Jurkat, Clone E6-1 (cell line): ENCODE data around the gene ANKS1B.
"Not testable (repeated sequence)": the region's sequence is repeated elsewhere in the genome, so short reads cannot be mapped to it uniquely, and the experiment has no call there.

Source experiments
- DNase-seq: peaks from one replicate; pipeline ENCODE4 v3.0.0-alpha.2; 2011; ENCODE audit warnings: low read depth, low spot score
- H3K4me3 ChIP-seq: 2 replicates; pipeline ENCODE4 v1.5.1; 2011; ENCODE audit warnings: mild to moderate bottlenecking, low read length, control low read depth, moderate library complexity

ANKS1B gene

GRCh38 chr12:99783421-99783820, 201.3 kb downstream of the ANKS1B start:
- no peak for DNase-seq
- no peak overlapping the region for H3K4me3 ChIP-seq

DNA sequence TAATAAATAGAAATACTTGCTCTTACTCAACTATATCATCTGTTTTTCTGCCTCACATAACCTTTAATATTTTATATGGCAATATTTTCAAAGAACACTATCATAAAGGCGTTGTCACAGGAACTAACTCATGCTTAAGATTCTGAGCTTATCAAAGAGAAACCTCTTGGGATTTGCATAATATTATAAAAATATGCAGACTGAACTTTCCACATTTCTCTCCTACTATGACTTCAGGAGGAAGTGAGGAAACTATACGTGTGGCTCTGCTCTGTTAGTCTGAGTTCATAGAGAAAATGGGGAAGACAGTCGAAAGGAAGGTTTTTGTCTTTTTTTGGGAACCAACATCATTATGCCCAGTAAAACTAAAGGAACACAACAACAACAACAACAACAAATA, 212.5 kb downstream of the ANKS1B start:
- H3K4me3 ChIP-seq = no peak overlapping the region
- no peak for DNase-seq

GRCh38 chr12:99771659-99772058, 213.1 kb downstream of the ANKS1B start:
- no peak overlapping the region for H3K4me3 ChIP-seq
- no peak for DNase-seq

DNA sequence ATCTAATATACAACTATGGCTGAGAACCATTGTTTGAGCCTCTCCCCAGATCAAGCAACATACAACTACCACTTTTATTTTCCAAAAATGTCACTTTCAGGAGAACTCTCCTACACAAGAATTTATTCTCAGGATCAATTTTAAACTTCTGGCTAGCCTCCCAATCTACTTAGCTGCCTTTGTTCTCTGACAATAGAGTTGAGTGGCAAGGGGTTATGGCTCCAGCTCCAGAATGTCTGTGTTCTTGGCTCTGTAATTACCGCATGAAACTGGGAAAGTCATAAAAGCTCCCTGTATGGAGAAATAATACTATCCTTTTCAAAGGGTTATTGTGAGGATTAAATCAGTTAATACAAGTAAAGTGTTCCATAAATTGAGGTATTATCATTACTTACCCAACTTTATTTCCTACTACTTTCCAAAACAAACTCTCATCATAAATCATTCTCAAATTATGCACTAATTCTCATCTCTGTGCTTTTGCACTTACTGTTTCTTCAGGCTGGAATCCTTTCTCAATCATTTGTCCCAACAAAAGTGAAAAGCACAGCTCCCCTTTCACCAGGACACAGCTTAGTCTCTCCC, 215.2 kb downstream of the ANKS1B start:
- no peak for DNase-seq
- no peak overlapping the region for H3K4me3 ChIP-seq

- no peak for DNase-seq
- H3K4me3 ChIP-seq = no peak overlapping the region
These were observed 216.0 kb downstream of the ANKS1B start for GRCh38 chr12:99768758-99769157.

DNA sequence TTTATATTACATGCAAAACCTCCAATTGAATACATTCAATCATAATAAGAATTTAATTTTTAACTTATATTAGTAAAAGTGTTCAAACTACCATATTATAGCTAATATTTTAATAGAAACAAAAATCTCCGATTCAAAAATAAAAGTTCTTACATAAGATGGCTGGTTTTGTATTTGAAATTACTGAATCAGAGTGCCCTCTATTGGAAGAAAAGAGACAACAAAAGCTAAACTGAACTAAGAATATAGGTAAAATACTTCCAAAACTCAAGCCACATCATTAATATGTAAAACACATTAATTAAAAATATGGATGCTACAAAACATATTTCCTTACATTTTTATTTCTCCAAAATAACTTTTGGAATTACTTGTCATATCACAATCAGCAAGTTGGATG, 216.9 kb downstream of the ANKS1B start:
- H3K4me3 ChIP-seq = no peak overlapping the region
- peak; percentile 20 for DNase-seq

- no peak overlapping the region for H3K4me3 ChIP-seq
- DNase-seq = no peak
These were observed 218.3 kb downstream of the ANKS1B start for GRCh38 chr12:99766408-99766807.

- no peak overlapping the region for H3K4me3 ChIP-seq
- DNase-seq = no peak
These were observed 219.1 kb downstream of the ANKS1B start for GRCh38 chr12:99765469-99766114.

- H3K4me3 ChIP-seq = no peak overlapping the region
- no peak for DNase-seq
These were observed 225.3 kb downstream of the ANKS1B start for GRCh38 chr12:99759444-99759843.

- no peak overlapping the region for H3K4me3 ChIP-seq
- DNase-seq = no peak
These were observed 225.7 kb downstream of the ANKS1B start for GRCh38 chr12:99758997-99759396.

GRCh38 chr12:99752740-99753139, 232.0 kb downstream of the ANKS1B start:
- no peak overlapping the region for H3K4me3 ChIP-seq
- no peak for DNase-seq

- DNase-seq = no peak
- H3K4me3 ChIP-seq = no peak overlapping the region
These were observed 238.2 kb downstream of the ANKS1B start for GRCh38 chr12:99746538-99746937.

DNA sequence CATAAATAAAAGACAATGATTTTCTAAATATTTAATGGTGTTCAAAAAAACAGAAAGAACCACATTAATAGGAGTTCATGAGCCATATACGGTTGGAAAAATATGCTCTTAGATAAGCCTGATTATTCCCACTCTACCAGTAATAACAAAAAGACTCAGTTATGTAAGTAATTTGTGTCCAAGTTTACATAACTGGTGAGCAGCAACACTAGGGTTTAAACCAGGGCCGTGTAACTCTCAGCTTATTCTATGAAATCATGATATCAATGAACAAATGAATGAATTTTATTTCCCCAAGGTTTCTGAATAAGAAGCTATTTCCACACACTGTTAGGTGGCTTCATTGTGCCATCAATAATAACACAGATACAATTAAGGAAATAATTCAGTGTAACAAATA, 238.8 kb downstream of the ANKS1B start:
- DNase-seq = no peak
- no peak overlapping the region for H3K4me3 ChIP-seq

DNA sequence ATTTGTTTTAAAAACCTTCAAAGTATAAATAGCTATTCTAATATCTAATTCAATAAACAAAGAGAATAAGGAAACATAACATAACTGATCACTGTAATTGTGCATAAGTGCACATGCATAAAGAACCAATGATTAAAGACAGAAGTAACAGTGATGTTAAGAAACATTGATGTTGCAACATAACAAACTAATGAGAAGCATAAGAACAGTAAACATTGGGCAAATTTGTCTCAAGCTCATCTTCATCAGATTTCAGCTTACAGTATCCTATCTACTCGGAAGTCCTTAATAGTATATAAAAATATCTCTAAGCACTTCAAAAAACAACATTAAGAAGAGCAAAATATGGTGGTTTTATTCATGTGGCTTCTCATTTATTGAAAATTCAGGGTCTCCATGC, 239.6 kb downstream of the ANKS1B start:
- no peak overlapping the region for H3K4me3 ChIP-seq
- no peak for DNase-seq

GRCh38 chr12:99736760-99737269, 247.9 kb downstream of the ANKS1B start:
- no peak for DNase-seq
- no peak overlapping the region for H3K4me3 ChIP-seq

DNA sequence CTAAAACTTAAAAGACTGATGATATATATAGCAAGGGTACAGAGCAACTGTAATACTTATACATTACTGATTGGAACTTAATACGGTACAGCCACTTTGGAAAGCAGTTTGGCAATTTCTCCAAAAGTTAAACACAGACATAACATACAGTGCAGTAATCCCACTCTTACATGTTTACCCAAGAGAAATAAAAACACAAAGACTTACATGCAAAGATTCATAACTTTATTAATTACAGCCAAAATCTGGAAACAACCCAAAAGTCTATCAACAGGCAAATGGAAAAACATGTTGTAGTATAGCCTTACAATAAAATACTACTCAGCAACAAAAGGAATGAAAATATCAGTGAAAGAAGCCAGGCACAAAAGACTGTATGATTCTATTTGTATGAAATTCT, 252.6 kb downstream of the ANKS1B start:
- H3K4me3 ChIP-seq = no peak overlapping the region
- DNase-seq = no peak

DNA sequence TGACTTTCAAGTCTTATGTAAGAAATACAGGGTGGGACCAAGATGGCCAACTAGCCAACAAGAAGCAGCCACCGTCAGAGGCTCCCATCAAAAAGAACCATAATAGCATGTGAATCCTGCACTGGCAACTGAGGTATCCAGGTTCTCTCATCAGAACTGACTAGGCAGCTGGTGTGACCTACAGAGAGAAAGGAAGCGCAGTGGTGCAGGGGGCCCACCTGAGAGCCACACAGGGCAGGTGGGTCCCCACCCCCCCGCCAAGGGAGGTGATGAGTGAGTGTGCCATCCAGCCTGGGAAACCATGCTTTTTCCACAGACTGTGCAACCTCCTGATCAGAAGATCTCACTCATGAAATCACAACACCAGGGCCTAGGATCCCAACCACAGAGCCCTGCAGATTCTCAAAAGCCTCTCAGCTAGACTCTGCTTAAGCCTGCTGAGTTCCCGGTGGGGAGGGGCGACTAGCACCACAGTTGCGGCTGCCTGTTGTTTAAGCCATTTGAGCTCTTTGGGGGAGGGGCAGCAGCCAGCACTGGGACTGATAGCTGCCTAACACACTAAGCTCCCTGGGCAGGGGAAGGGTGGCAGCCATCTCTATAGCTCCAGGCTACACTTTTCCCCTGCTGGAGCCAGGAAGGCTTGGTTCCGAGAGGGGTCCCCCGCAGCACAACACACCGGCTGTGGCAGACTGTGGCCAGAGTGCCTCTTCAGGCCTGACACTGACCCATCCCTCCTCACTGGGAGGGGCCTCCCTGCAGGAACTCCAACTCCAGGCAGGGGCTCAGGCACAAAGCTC, 261.8 kb downstream of the ANKS1B start:
- no peak overlapping the region for H3K4me3 ChIP-seq
- DNase-seq = no peak

DNA sequence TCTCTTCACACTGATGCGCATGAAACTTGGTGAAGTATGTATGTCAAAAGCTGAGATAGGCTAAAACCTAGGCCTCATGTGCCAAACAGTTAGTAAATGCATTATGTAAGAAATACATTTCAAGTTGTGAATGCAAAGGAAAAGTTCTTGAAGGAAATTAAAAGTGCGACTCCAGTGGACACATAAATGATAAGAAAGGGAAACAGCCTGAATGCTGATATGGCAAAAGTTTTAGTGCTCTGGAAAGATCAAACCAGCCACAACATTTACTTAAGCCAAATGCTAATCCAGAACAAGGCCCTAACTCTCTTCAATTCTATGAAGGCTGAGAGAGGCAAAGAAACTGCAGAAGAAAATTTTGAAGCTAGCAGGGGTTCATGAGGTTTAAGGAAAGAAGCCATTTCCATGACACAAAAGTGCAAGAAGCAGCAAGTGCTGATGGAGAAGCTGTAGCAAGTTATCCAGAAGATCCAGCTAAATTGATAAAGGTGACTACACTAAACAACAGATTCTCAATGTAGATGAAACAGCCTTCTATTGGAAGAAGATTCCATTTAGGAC, 262.9 kb downstream of the ANKS1B start:
- DNase-seq = no peak
- H3K4me3 ChIP-seq = no peak overlapping the region

DNA sequence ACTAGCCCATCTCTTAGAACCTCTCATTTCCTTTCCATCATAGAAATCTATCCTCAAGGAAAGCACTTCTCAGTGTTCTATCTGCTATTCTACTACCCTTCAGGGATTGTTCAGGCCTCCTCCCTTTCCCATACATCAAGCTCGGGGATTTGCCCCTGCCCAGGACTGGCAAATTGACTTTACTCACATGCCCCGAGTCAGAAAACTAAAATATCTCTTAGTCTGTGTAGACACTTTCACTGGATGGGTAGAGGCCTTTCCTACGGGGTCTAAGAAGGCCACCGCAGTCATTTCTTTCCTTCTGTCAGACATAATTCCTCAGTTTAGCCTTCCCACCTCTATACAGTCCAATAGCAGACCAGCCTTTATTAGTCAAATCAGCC, 264.7 kb downstream of the ANKS1B start:
- not testable (repeated sequence) for H3K4me3 ChIP-seq, DNase-seq
